ENCODE data around the gene INO80B.
A peak's percentile ranks its signal among the peaks of the same experiment; 100 is the strongest.
"Not testable (repeated sequence)": the region's sequence is repeated elsewhere in the genome, so short reads cannot be mapped to it uniquely, and the experiment has no call there.

INO80B gene

GRCh38 chr2:74482801-74483674 lies 28.2 kb downstream of the INO80B start, which contains the start of the genes CCDC142 and TTC31:
Gene CCDC142, minus strand, starts transcription at chr2:74482998. Its CDS starts 161 bp downstream, at chr2:74482837.
Gene TTC31, plus strand, starts transcription at chr2:74483081. Its CDS starts 15 bp downstream, at chr2:74483096.
- DNase-seq = peak; percentile 94

- DNase-seq = not testable (repeated sequence)
These were observed 28.8 kb downstream of the INO80B start for GRCh38 chr2:74483675-74484164.

- DNase-seq = no peak
These were observed 31.3 kb downstream of the INO80B start for GRCh38 chr2:74486141-74486540.

GRCh38 chr2:74488643-74489481 lies 34.0 kb downstream of the INO80B start:
- no peak for DNase-seq

GRCh38 chr2:74489906-74490305 lies 35.0 kb downstream of the INO80B start:
- DNase-seq = no peak

- DNase-seq = no peak
These were observed 37.0 kb downstream of the INO80B start for GRCh38 chr2:74491648-74492544.

GRCh38 chr2:74493546-74493945 lies 38.7 kb downstream of the INO80B start:
- DNase-seq = no peak

- DNase-seq = no peak
These were observed 40.6 kb downstream of the INO80B start for GRCh38 chr2:74495440-74495839.

GRCh38 chr2:74496997-74497776 lies 42.3 kb downstream of the INO80B start:
- DNase-seq = no peak

- DNase-seq = no peak
These were observed 43.1 kb downstream of the INO80B start for GRCh38 chr2:74497777-74498499.

- no peak for DNase-seq
These were observed 43.8 kb downstream of the INO80B start for GRCh38 chr2:74498500-74499266.

GRCh38 chr2:74499267-74499939 lies 44.5 kb downstream of the INO80B start, which contains the start of gene LBX2:
Gene LBX2, minus strand, starts transcription at chr2:74499603. Its CDS starts 66 bp downstream, at chr2:74499537.
- DNase-seq = no peak

- DNase-seq = no peak
These were observed 45.2 kb downstream of the INO80B start for GRCh38 chr2:74499940-74500577.

GRCh38 chr2:74500578-74500946 lies 45.7 kb downstream of the INO80B start:
- DNase-seq = no peak

GRCh38 chr2:74501335-74502071 lies 46.6 kb downstream of the INO80B start:
- DNase-seq = no peak

- DNase-seq = no peak
These were observed 47.3 kb downstream of the INO80B start for GRCh38 chr2:74502147-74502719.

GRCh38 chr2:74502720-74503505 lies 48.0 kb downstream of the INO80B start:
- DNase-seq = no peak
